ENCODE data around the gene VN1R5. TPM values are rescaled to one million over a fixed set of nuclear protein-coding genes. Genes with fewer than 3 reads are reported as not detected.

Gene VN1R5
- total and polyA plus RNA-seq, 2 of the 13 experiments (the other 11 are each of a cell fraction or from before 2014, with no cell fraction given): not detected

DNA sequence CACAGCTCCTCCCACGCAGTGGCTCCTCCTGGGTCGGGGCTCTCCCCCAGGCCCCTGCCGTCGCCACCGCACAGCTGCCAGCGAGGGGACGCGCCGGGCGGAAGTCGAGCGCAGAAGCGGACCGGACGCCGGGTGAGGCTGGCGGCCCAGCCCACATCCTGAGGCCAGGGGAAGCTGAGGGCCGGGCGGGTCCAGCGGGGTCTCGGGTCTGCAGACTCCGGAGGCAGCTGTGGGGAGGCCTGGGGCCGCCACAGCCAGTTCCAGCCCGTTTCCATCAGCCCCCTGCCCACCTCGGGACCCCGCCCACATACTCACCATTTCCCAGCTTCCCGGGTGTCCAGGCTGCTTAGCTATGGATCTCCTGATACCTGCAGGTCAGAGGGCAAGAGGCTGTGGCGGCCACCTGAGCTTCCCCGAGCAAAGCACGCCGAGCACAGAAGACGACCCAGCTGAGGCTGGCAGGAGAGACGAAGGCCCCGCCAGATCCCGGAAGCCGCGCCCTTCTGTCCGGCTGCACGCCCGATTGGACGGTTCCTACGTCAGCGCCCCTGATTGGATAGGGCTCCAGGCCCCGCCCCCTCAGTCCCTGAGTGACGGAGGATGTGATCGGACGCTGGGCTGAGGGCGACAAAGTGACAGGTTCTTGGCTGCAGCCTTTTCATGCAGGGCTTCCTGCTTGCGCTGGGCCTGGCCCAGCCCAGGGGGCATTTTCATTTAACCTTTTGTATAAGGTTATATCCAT lies 45.3 kb upstream of the VN1R5 start (continued):
- TF ChIP-seq AHR (CRISPR knock-in tag; IDR thresholded peaks at IDR 0.05): no peak
- TF ChIP-seq ZNF10 (CRISPR knock-in tag; IDR thresholded peaks at IDR 0.05; ENCODE audit: borderline replicate concordance, low read depth): no peak
- TF ChIP-seq HOXD1 (CRISPR knock-in tag; IDR thresholded peaks at IDR 0.05): no peak
- TF ChIP-seq, protein P1, sequence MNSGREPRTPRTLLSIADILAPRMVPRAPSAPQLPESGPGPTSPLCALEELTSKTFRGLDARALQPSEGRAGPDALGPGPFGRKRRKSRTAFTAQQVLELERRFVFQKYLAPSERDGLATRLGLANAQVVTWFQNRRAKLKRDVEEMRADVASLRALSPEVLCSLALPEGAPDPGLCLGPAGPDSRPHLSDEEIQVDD (CRISPR knock-in tag; IDR thresholded peaks at IDR 0.05; ENCODE audit: borderline replicate concordance): no peak
- TF ChIP-seq, protein P2, sequence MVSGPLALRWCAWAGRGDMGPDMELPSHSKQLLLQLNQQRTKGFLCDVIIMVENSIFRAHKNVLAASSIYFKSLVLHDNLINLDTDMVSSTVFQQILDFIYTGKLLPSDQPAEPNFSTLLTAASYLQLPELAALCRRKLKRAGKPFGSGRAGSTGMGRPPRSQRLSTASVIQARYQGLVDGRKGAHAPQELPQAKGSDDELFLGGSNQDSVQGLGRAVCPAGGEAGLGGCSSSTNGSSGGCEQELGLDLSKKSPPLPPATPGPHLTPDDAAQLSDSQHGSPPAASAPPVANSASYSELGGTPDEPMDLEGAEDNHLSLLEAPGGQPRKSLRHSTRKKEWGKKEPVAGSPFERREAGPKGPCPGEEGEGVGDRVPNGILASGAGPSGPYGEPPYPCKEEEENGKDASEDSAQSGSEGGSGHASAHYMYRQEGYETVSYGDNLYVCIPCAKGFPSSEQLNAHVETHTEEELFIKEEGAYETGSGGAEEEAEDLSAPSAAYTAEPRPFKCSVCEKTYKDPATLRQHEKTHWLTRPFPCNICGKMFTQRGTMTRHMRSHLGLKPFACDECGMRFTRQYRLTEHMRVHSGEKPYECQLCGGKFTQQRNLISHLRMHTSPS (CRISPR knock-in tag; IDR thresholded peaks at IDR 0.05; ENCODE audit: low read depth): no peak
- no peak for TF ChIP-seq ZNF296 (CRISPR knock-in tag; conservative IDR thresholded peaks at IDR 0.05)
- no peak; the same call in 1 of the 2 replicates for TF ChIP-seq ZFP90 (CRISPR knock-in tag; IDR thresholded peaks at IDR 0.05; ENCODE audit: borderline replicate concordance)
- TF ChIP-seq CCAR2 (optimal IDR thresholded peaks at IDR 0.05; ENCODE audit: low read depth, low read length): no peak
- 0 out of 2 replicates have a peak, but pooled peaks have one; percentile 23 for TF ChIP-seq ZNF598 (CRISPR knock-in tag; IDR thresholded peaks at IDR 0.05; ENCODE audit: borderline replicate concordance)
- no peak for TF ChIP-seq ZNF530 (CRISPR knock-in tag; IDR thresholded peaks at IDR 0.05; ENCODE audit: low read depth)
- TF ChIP-seq, protein P3, sequence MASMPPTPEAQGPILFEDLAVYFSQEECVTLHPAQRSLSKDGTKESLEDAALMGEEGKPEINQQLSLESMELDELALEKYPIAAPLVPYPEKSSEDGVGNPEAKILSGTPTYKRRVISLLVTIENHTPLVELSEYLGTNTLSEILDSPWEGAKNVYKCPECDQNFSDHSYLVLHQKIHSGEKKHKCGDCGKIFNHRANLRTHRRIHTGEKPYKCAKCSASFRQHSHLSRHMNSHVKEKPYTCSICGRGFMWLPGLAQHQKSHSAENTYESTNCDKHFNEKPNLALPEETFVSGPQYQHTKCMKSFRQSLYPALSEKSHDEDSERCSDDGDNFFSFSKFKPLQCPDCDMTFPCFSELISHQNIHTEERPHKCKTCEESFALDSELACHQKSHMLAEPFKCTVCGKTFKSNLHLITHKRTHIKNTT (CRISPR knock-in tag; IDR thresholded peaks at IDR 0.05): no peak
- TF ChIP-seq GATA4 (IDR thresholded peaks at IDR 0.05; ENCODE audit: borderline replicate concordance, low read depth): no peak
- peak; percentile 85; the same call in 1 of the 2 replicates for TF ChIP-seq ZNF333 (CRISPR knock-in tag; IDR thresholded peaks at IDR 0.05; ENCODE audit: borderline replicate concordance)
- no peak for TF ChIP-seq THYN1 (CRISPR knock-in tag; IDR thresholded peaks at IDR 0.05; ENCODE audit: borderline replicate concordance, low read depth)
- no peak for TF ChIP-seq AKAP8 (CRISPR knock-in tag; IDR thresholded peaks at IDR 0.05)
- TF ChIP-seq NR2C2 (CRISPR knock-in tag; IDR thresholded peaks at IDR 0.05; ENCODE audit: borderline replicate concordance): peak; percentile 58
- TF ChIP-seq CC2D1A (CRISPR knock-in tag; IDR thresholded peaks at IDR 0.05): no peak
- TF ChIP-seq, protein P4, sequence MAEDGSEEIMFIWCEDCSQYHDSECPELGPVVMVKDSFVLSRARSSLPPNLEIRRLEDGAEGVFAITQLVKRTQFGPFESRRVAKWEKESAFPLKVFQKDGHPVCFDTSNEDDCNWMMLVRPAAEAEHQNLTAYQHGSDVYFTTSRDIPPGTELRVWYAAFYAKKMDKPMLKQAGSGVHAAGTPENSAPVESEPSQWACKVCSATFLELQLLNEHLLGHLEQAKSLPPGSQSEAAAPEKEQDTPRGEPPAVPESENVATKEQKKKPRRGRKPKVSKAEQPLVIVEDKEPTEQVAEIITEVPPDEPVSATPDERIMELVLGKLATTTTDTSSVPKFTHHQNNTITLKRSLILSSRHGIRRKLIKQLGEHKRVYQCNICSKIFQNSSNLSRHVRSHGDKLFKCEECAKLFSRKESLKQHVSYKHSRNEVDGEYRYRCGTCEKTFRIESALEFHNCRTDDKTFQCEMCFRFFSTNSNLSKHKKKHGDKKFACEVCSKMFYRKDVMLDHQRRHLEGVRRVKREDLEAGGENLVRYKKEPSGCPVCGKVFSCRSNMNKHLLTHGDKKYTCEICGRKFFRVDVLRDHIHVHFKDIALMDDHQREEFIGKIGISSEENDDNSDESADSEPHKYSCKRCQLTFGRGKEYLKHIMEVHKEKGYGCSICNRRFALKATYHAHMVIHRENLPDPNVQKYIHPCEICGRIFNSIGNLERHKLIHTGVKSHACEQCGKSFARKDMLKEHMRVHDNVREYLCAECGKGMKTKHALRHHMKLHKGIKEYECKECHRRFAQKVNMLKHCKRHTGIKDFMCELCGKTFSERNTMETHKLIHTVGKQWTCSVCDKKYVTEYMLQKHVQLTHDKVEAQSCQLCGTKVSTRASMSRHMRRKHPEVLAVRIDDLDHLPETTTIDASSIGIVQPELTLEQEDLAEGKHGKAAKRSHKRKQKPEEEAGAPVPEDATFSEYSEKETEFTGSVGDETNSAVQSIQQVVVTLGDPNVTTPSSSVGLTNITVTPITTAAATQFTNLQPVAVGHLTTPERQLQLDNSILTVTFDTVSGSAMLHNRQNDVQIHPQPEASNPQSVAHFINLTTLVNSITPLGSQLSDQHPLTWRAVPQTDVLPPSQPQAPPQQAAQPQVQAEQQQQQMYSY (CRISPR knock-in tag; IDR thresholded peaks at IDR 0.05): no peak
- no peak for TF ChIP-seq GATAD2A (CRISPR knock-in tag; IDR thresholded peaks at IDR 0.05)
- TF ChIP-seq MZF1 (CRISPR knock-in tag; IDR thresholded peaks at IDR 0.05; ENCODE audit: borderline replicate concordance): no peak
- TF ChIP-seq HOXA7 (CRISPR knock-in tag; IDR thresholded peaks at IDR 0.05): no peak
- TF ChIP-seq PHF5A (CRISPR knock-in tag; IDR thresholded peaks at IDR 0.05; ENCODE audit: low read depth, unreplicated experiment): no peak
- TF ChIP-seq SNAI1 (CRISPR knock-in tag; IDR thresholded peaks at IDR 0.05; ENCODE audit: borderline replicate concordance): 0 out of 2 replicates have a peak, but pooled peaks have one; percentile 28
